IPS DF 6.9 (cell line): ENCODE results near the gene KRT2.

ENCODE experiments used
- DNase-seq: peaks from one replicate; pipeline ENCODE4 v3.0.0-alpha.2; 2013; ENCODE audit warnings: low read depth, low spot score
- H3K27ac ChIP-seq: one replicate; pipeline ENCODE4 v1.5.1; 2013; ENCODE audit warnings: low read length, control low read depth
- H3K27me3 ChIP-seq: 2 replicates; pipeline ENCODE4 v1.6.1; 2013; ENCODE audit warnings: mild to moderate bottlenecking, low read length; ENCODE audit not compliant: control insufficient read depth, insufficient read depth
- H3K36me3 ChIP-seq: 2 replicates; pipeline ENCODE4 v1.6.1; 2013; ENCODE audit warnings: low read length; ENCODE audit not compliant: control insufficient read depth, insufficient read depth
- H3K4me1 ChIP-seq: 2 replicates; pipeline ENCODE4 v1.6.1; 2013; ENCODE audit warnings: low read length; ENCODE audit not compliant: control insufficient read depth, insufficient read depth
- H3K4me3 ChIP-seq: 2 replicates; pipeline ENCODE4 v1.5.1; 2013; ENCODE audit warnings: mild to moderate bottlenecking, low read length
- H3K9me3 ChIP-seq: 2 replicates; pipeline ENCODE4 v1.6.1; 2013; ENCODE audit warnings: low read length, inconsistent platforms; ENCODE audit not compliant: control insufficient read depth, insufficient read depth
- WGBS: extraction: QIAGEN DNeasy Blood & Tissue Kit; methylation state at CpG from one replicate; pipeline ENCODE4 v1.1.7; 2013; ENCODE audit warnings: mixed read lengths, missing lambda C conversion rate; ENCODE audit not compliant: insufficient read length, insufficient coverage; 5-methylcytosine and 5-hydroxymethylcytosine counted together

The KRT2 gene

DNA sequence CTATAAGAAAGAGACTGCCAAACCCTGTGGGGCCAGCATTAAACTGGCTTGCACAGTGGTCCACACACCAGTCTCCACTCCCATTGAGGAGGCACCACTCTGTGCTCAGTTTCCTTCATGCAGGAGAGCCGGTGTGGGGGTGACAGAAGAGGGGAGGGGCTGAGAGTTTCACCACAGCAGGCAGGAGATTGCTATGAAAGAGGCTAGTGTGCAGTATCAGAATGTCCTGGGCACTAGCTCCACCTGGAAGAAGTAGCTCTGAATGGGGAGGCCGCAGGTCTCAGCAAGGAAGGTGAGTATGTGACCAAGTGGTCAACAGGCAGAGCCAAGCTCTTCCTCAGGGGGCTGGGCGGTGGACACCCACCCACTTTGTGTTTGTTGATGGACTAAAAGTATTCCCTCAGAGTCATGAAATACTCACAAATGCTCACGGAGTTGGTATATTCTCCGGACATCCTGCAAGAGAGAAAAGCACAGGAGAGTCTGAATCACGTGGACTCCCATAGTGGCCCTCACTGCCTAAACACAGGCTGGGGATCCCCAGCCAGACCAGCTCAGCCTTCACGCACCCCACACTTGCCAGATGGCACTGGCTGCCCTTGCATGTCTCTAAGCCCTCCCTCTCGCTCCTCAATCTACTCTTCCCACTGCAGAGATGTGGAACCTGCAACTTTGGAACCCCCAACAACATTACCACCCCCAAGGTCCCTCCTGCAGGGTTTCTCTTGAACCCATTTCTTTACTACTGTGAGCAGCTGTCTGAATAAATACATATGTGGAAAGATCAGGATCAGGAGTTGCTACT lies 43.0 kb downstream of the KRT2 start:
- H3K4me1 ChIP-seq = no peaks in the 10 kb centered on the region; the same call in 1 of the 2 replicates
- DNase-seq = no peak
- H3K9me3 ChIP-seq = no peaks in the 10 kb centered on the region
- WGBS = no CpG with 5 or more reads among the region's 8 CpGs
- H3K27me3 ChIP-seq = no peaks in the 10 kb centered on the region
- no peak overlapping the region for H3K27ac ChIP-seq
- H3K36me3 ChIP-seq = no peaks in the 10 kb centered on the region
- no peak overlapping the region for H3K4me3 ChIP-seq

DNA sequence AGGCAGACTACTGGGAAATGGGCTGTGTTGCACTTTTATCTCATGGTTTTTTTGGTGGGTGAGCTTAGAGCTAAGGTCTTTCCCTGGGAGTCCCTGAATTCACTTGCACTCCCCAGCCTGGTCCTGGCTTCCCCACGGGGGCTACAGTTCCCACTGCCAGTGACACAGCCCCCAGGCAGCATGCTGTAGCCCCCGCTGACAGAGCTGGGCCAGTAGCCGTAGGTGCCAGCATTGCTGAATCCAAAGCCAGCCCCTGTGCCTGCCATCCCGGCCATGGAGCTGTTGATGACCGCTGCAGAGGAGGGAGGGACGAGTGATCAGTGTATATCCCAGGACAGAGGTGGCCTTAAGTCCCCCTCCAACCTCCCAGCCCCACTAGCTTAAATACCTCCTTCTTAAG lies 43.9 kb downstream of the KRT2 start:
- Histone ChIP-seq H3K27ac (no peak overlapping the region), H3K4me3 (no peak overlapping the region), H3K9me3 (no peaks in the 10 kb centered on the region), H3K4me1 (no peaks in the 10 kb centered on the region; the same call in 1 of the 2 replicates), H3K27me3 (no peaks in the 10 kb centered on the region), H3K36me3 (no peaks in the 10 kb centered on the region)
- DNase-seq = no peak
- WGBS = no CpG with 5 or more reads among the region's 6 CpGs

DNA sequence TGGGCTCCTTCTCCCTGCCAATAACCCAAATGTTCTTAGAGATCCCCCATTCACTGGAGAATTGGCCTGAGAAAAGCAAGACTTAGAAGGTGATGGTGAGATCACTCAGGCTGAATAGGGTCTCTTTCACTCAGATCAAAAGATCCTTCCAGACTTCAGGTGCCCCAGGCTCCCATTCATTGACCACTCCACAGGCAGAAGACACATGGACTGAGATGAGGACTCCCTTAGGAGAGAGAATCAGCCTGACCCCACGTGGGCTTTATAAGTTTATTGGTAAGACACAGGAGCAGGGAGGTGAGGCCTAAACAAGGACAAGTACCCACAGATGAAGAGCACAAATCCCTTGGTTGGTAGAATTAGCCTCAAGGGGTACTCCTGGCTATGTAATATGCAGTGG lies 44.7 kb downstream of the KRT2 start:
- Histone ChIP-seq H3K27me3 (no peaks in the 10 kb centered on the region), H3K9me3 (no peaks in the 10 kb centered on the region), H3K4me3 (no peak overlapping the region), H3K36me3 (no peaks in the 10 kb centered on the region), H3K27ac (no peak overlapping the region), H3K4me1 (no peaks in the 10 kb centered on the region; the same call in 1 of the 2 replicates)
- no CpG with 5 or more reads among the region's 1 CpG for WGBS
- DNase-seq = no peak

DNA sequence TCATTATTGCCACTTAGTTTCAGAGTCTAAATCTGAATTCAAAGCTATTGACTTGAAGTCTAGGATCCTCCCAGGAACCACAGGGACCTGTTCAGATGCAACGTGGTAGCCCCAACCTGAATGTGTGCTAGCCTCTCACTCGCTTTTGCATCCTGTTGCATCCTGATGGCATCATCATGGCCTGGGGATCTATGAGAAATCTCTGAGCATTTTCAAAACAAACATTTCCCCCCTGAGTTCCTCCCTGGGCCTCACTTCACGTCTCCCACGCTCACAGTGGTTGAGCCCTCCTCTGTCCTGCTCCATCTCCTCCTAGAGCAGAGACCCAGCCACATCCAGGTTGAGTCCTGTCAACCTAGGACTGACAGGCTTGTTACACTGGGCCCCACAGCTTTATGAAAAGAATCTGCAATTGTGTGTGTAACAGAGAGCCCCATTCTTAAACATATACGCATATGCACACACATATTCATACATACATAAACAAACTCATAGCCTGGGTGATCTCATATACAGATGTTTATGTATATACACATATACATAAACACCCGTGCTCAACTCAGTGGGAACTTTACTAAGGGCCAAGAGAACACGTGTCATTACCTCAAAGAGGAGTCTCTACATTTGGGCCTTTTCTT lies 45.3 kb downstream of the KRT2 start:
- no peaks in the 10 kb centered on the region for H3K9me3 ChIP-seq
- no peak overlapping the region for H3K4me3 ChIP-seq
- no peaks in the 10 kb centered on the region; the same call in 1 of the 2 replicates for H3K4me1 ChIP-seq
- H3K27me3 ChIP-seq = no peaks in the 10 kb centered on the region
- DNase-seq = no peak
- WGBS = no CpG with 5 or more reads among the region's 7 CpGs
- H3K27ac ChIP-seq = no peak overlapping the region
- no peaks in the 10 kb centered on the region for H3K36me3 ChIP-seq

DNA sequence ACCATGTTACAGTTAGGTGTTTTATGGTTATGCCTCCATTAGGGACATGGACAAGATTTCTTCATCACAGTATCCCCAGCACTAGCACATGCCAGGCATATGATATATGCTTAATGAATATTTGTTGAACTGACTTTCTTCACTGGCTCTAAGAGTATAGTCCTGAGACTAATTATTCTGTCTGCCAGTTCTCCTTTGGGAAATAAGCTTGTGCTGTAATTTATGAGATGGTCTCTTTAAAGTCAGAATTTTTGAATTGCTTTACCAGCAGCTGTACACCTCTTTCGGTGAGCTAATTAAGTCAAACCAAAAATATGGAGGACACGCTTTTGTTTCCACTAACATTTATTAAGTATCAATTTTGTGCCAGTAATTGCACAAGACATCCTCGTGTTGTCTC lies 45.9 kb downstream of the KRT2 start:
- Histone ChIP-seq H3K9me3 (no peaks in the 10 kb centered on the region), H3K27ac (no peak overlapping the region), H3K27me3 (no peaks in the 10 kb centered on the region), H3K4me1 (no peaks in the 10 kb centered on the region; the same call in 1 of the 2 replicates), H3K4me3 (no peak overlapping the region), H3K36me3 (no peaks in the 10 kb centered on the region)
- WGBS = no CpG with 5 or more reads among the region's 3 CpGs
- no peak for DNase-seq

DNA sequence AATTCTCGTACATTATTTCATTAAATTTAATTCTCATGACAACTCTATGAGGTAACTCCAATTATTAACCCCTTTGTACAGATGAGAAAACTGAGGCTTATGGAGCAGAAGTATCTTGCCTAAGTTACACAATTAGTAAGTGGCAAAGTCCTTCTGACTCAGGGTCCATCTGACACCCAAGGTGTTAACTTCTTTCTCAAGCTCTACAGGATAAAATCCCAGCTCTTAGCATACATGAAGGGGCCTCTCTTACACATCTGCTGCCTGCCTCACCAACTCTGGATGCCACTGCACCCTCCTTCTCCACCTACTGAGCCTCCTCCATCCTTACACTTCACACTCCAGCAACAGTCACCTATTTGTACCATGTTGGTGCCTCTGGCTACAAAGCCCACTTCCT lies 46.5 kb downstream of the KRT2 start:
- Histone ChIP-seq H3K4me1 (no peaks in the 10 kb centered on the region; the same call in 1 of the 2 replicates), H3K27me3 (no peaks in the 10 kb centered on the region), H3K9me3 (no peaks in the 10 kb centered on the region), H3K4me3 (no peak overlapping the region), H3K27ac (no peak overlapping the region), H3K36me3 (no peaks in the 10 kb centered on the region)
- WGBS = no CpG with 5 or more reads among the region's 1 CpG
- DNase-seq = no peak

DNA sequence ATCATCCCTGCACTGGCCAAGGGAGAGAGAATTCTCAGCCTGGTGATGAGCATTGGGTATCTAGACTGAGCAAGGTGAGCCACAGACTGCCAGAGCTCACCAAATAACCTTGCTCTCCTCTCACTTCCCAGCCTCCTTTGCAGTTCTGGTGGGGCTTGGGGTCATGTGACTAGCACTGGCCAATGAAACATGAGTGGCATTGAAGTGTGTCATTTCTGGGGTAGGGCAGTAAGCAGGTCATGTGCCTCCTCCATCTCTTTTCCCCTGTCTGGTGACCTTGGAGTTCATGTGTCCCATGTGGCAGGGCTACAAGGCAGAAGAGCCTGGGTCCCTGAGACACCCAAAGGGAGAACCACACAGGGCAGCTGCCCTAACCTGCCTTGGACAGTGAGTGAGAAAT lies 47.2 kb downstream of the KRT2 start:
- H3K27ac ChIP-seq = no peak overlapping the region
- no peaks in the 10 kb centered on the region for H3K36me3 ChIP-seq
- H3K4me3 ChIP-seq = no peak overlapping the region
- H3K27me3 ChIP-seq = no peaks in the 10 kb centered on the region
- H3K9me3 ChIP-seq = no peaks in the 10 kb centered on the region
- H3K4me1 ChIP-seq = no peaks in the 10 kb centered on the region
- no peak for DNase-seq

DNA sequence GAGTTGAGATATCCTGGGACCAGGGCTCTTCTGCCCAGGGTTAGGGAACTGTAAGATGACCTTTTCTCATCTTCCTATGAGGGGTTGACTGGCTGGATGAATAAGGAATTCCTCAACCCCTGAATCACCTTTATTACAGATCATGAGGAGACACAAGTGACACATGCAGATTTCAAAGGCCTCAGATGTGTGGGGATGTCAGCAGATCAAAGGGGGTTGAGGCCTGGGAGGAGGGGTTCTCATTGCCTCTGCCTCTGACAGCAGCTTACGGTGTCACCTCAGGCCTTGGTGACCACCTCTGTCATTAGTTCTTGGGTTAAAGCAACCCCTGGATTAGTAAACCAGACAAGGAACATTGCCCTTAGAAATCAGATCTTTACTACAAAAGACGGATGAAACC lies 48.7 kb downstream of the KRT2 start:
- Histone ChIP-seq H3K4me3 (no peak overlapping the region), H3K36me3 (no peaks in the 10 kb centered on the region), H3K9me3 (no peaks in the 10 kb centered on the region), H3K27me3 (no peaks in the 10 kb centered on the region), H3K27ac (no peak overlapping the region), H3K4me1 (no peaks in the 10 kb centered on the region)
- no peak for DNase-seq
- no CpG with 5 or more reads among the region's 2 CpGs for WGBS

DNA sequence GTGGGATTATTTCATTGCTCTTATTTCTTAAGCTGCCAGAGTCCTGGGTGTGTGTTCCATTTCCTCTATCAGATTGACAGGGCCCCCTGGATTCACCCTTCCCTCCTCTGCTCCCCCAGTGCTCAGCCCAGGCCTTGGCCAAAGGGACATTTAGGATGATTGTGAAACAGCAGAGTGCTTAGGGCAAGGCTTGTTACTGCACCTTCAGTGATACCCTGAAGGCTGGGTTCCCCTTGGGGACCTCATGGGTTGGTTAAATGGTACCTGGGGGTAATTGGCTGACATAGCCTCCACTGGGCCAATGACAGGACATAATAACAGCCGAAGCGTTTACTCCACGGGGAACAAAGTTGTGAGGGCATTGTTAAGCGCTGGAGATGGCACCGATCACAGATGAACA lies 49.5 kb downstream of the KRT2 start:
- no peak for DNase-seq
- no peaks in the 10 kb centered on the region for H3K27me3 ChIP-seq
- WGBS = no CpG with 5 or more reads among the region's 5 CpGs
- H3K27ac ChIP-seq = no peak overlapping the region
- no peak overlapping the region for H3K4me3 ChIP-seq
- H3K36me3 ChIP-seq = no peaks in the 10 kb centered on the region
- H3K9me3 ChIP-seq = no peaks in the 10 kb centered on the region
- H3K4me1 ChIP-seq = no peaks in the 10 kb centered on the region

DNA sequence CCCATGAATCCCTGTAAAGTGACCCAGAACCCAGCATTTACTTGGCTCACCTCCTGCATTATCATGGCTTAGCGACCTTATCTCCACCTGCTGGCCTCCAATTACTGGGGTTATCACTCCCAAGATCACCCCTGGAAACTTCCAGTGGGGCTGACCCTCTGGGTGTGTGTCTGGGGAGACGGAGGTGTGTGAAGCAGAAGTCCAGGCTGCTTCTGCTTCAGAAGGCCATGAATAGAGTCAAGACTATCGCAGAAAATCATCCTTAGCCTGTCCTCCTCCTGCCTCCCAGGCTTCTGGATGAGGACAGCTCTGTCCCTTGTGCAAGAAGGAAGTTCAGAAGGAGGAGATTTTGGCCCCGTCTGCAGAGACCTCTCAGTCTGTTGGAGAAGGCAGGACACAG lies 50.3 kb downstream of the KRT2 start:
- H3K9me3 ChIP-seq = no peaks in the 10 kb centered on the region
- no peak overlapping the region for H3K27ac ChIP-seq
- H3K4me1 ChIP-seq = no peaks in the 10 kb centered on the region
- no peaks in the 10 kb centered on the region for H3K27me3 ChIP-seq
- DNase-seq = no peak
- no CpG with 5 or more reads among the region's 4 CpGs for WGBS
- H3K4me3 ChIP-seq = no peak overlapping the region
- no peaks in the 10 kb centered on the region for H3K36me3 ChIP-seq
